Sigmoid colon (tissue), 7 donors: Measurements from ENCODE around the gene RBKS. TPM values are rescaled to one million over a fixed set of nuclear protein-coding genes. Genes with fewer than 3 reads are reported as not detected.

Source experiments
- DNase-seq: peaks from one replicate; pipeline ENCODE4 v3.0.0-alpha.2; 2019
- H3K27ac ChIP-seq, 4 donors: fragments of 200-600 bp; sonication (generic); one replicate each; pipeline ENCODE4 v1.5.1; 2016 to 2019; ENCODE audit warnings: mild to moderate bottlenecking in 1 of 4
- H3K27me3 ChIP-seq, 3 donors: fragments of 200-600 bp; sonication (generic); one replicate each; pipeline ENCODE4 v1.5.1; 2019; ENCODE audit warnings: mild to moderate bottlenecking in 1 of 3
- H3K36me3 ChIP-seq, 4 donors: fragments of 200-600 bp; sonication (generic); one replicate each; pipeline ENCODE4 v1.5.1; 2016 to 2019
- H3K4me1 ChIP-seq, 4 donors: fragments of 200-600 bp; sonication (generic); one replicate each; pipeline ENCODE4 v1.5.1; 2017 to 2019
- H3K4me3 ChIP-seq, 4 donors: fragments of 200-600 bp; sonication (generic); one replicate each; pipeline ENCODE4 v1.5.1; 2017 to 2019; ENCODE audit warnings: mild to moderate bottlenecking in 2 of 4, moderate library complexity in 1 of 4
- H3K9me3 ChIP-seq, 4 donors: fragments of 200-600 bp in 3 of 4; sonication (generic) in 3 of 4; one replicate each; pipeline versions ENCODE4 v1.5.1 to v1.6.1; 2013 to 2019
- CTCF ChIP-seq, 4 experiments: fragments of 450-650 bp in 3 of 4; fragments of 200-600 bp in 1 of 4; IDR thresholded peaks; one replicate each; pipeline ENCODE4 v1.5.1; 2016 to 2019; ENCODE audit warnings: antibody characterized with exemption in 4 of 4, mild to moderate bottlenecking in 3 of 4, moderate library complexity in 2 of 4
- EP300 ChIP-seq, 4 donors: sonication (generic); formaldehyde crosslinking; IDR thresholded peaks; one replicate each; pipeline ENCODE4 v1.6.1; 2017; ENCODE audit warnings: antibody characterized with exemption in 4 of 4
- POLR2A ChIP-seq, 2 donors: fragments of 450-650 bp; IDR thresholded peaks; one replicate each; pipeline ENCODE4 v1.6.1; 2016; ENCODE audit warnings: antibody characterized with exemption in 2 of 2, mild to moderate bottlenecking in 2 of 2, moderate library complexity in 2 of 2
- POLR2AphosphoS5 ChIP-seq, 4 donors: sonication (generic); formaldehyde crosslinking; IDR thresholded peaks; one replicate each; pipeline ENCODE4 v1.6.1; 2017; ENCODE audit warnings: antibody characterized with exemption in 4 of 4
- WGBS, 2 donors: extraction: QIAGEN DNeasy Blood & Tissue Kit; methylation state at CpG; one replicate each; pipeline ENCODE4 v1.1.7; 2013; 5-methylcytosine and 5-hydroxymethylcytosine counted together
- intact Hi-C: fragments of 100-400 bp; cut with DNase I; formaldehyde crosslinking; loops from one replicate; pipeline ENCODE4 v1.15.1; 2023
- polyA plus RNA-seq, 3 donors: library from polyadenylated mRNA; stranded (reverse); fragments of 200-250 nt; gene quantifications; one replicate each; pipeline ENCODE4 v1.2.3, GENCODE V29; 2013
- total RNA-seq, 4 donors: library from RNA; depleted of rRNA; stranded (reverse); fragments of >200 nt; gene quantifications; one replicate each; pipeline ENCODE4 v1.1.0, GENCODE V29; 2016
- donor health status: healthy with polysubstance abuse.
- donor health status: Bipolar disorder and iron deficiency.
- donor health status: healthy.

The RBKS gene
- total and polyA plus RNA-seq, 7 donors, result 0.55 to 28.0 (median 3.1) TPM

- H3K9me3 ChIP-seq, result no peaks in the 10 kb centered on the region
- no peak for DNase-seq
- no peak overlapping the region for H3K27ac ChIP-seq
- peaks cover 0 to 10% (median 8%) of the 10 kb centered on the region in 4 donors for H3K4me1 ChIP-seq
- no peaks in the 10 kb centered on the region for H3K36me3 ChIP-seq
- TF ChIP-seq CTCF (IDR thresholded peaks at IDR 0.05), result no peak
- no peak for TF ChIP-seq EP300 (IDR thresholded peaks at IDR 0.05)
- no peak for TF ChIP-seq POLR2AphosphoS5 (IDR thresholded peaks at IDR 0.05)
- TF ChIP-seq POLR2A (IDR thresholded peaks at IDR 0.05), result no peak
- no peak overlapping the region for H3K4me3 ChIP-seq
- H3K27me3 ChIP-seq, result no peaks in the 10 kb centered on the region
- intact Hi-C loops, result no loop called here
- WGBS, 2 donors, result 95 to 97% methylated on average over 2 of the region's 2 CpGs
Measured at GRCh38 chr2:27921424-27921823, 31.2 kb upstream of the RBKS start.

GRCh38 chr2:27920148-27920885, 30.1 kb upstream of the RBKS start:
- no peaks in the 10 kb centered on the region for H3K9me3 ChIP-seq
- H3K27me3 ChIP-seq, result no peaks in the 10 kb centered on the region
- no peak overlapping the region for H3K4me3 ChIP-seq
- intact Hi-C loops, result no loop called here
- peak overlapping the region in 2 of 4 donors; percentile 10 to 33 for H3K27ac ChIP-seq
- H3K4me1 ChIP-seq, result peaks cover 0 to 21% (median 19%) of the 10 kb centered on the region in 4 donors
- 24 to 30% methylated on average over 4 of the region's 4 CpGs for WGBS, 2 donors
- no peaks in the 10 kb centered on the region for H3K36me3 ChIP-seq
- DNase-seq, result no peak
- TF ChIP-seq EP300 (IDR thresholded peaks at IDR 0.05) (peak in 1 of 4 donors; percentile 28), POLR2A (IDR thresholded peaks at IDR 0.05) (no peak), POLR2AphosphoS5 (IDR thresholded peaks at IDR 0.05) (peak in 1 of 4 donors; percentile 61), CTCF (IDR thresholded peaks at IDR 0.05) (no peak)

GRCh38 chr2:27916293-27916995, 26.3 kb upstream of the RBKS start:
- Histone ChIP-seq H3K9me3 (no peaks in the 10 kb centered on the region), H3K27me3 (no peaks in the 10 kb centered on the region), H3K4me3 (no peak overlapping the region), H3K4me1 (peaks cover 0 to 36% (median 33%) of the 10 kb centered on the region in 4 donors), H3K27ac (peak overlapping the region; percentile 75 to 83 (median 81)), H3K36me3 (no peaks in the 10 kb centered on the region)
- DNase-seq, result no peak
- intact Hi-C loops, result no loop called here
- TF ChIP-seq EP300 (IDR thresholded peaks at IDR 0.05) (no peak), CTCF (IDR thresholded peaks at IDR 0.05) (no peak), POLR2A (IDR thresholded peaks at IDR 0.05) (no peak), POLR2AphosphoS5 (IDR thresholded peaks at IDR 0.05) (no peak)
- WGBS, 2 donors, result 88 to 91% methylated on average over 1 of the region's 1 CpG

GRCh38 chr2:27915874-27916273, 25.7 kb upstream of the RBKS start:
- H3K27me3 ChIP-seq, result no peaks in the 10 kb centered on the region
- intact Hi-C loops, result loop anchor here (2.0 kb wide), 2 partner anchors 25 to 475 kb away; partner anchors contain the start of genes BABAM2 and RBKS
- H3K4me3 ChIP-seq, result no peak overlapping the region
- no peaks in the 10 kb centered on the region for H3K36me3 ChIP-seq
- H3K9me3 ChIP-seq, result no peaks in the 10 kb centered on the region
- no peak for TF ChIP-seq CTCF (IDR thresholded peaks at IDR 0.05)
- no peak for TF ChIP-seq POLR2AphosphoS5 (IDR thresholded peaks at IDR 0.05)
- no peak for TF ChIP-seq POLR2A (IDR thresholded peaks at IDR 0.05)
- TF ChIP-seq EP300 (IDR thresholded peaks at IDR 0.05), result no peak
- peaks cover 0 to 36% (median 33%) of the 10 kb centered on the region in 4 donors for H3K4me1 ChIP-seq
- H3K27ac ChIP-seq, result peak overlapping the region; percentile 75 to 83 (median 81)
- no peak for DNase-seq
